ENCODE measurements around the gene ZNF385A.

ZNF385A gene

GRCh38 chr12:54374562-54375258 lies 9.8 kb downstream of the ZNF385A start:
- H3K36me3 Mint-ChIP-seq: peaks cover 5% of the 10 kb centered on the region
- H3K9me3 Mint-ChIP-seq: no peaks in the 10 kb centered on the region
- DNase-seq (ENCODE audit: low spot score in 2 of 2) (no peak), ATAC-seq (no peak)
- peaks cover 31% of the 10 kb centered on the region for H3K4me1 Mint-ChIP-seq
- H3K27ac Mint-ChIP-seq: peak overlapping the region; percentile 64
- H3K4me3 Mint-ChIP-seq: no peak overlapping the region

- Mint-ChIP-seq H3K4me3 (no peak overlapping the region), H3K4me1 (peaks cover 34% of the 10 kb centered on the region), H3K27ac (peak overlapping the region; percentile 82), H3K9me3 (no peaks in the 10 kb centered on the region), H3K36me3 (no peaks in the 10 kb centered on the region)
- ATAC-seq (peak; percentile 64), DNase-seq (ENCODE audit: low spot score in 2 of 2) (no peak)
These were observed 10.6 kb downstream of the ZNF385A start for GRCh38 chr12:54373649-54374561.

DNA sequence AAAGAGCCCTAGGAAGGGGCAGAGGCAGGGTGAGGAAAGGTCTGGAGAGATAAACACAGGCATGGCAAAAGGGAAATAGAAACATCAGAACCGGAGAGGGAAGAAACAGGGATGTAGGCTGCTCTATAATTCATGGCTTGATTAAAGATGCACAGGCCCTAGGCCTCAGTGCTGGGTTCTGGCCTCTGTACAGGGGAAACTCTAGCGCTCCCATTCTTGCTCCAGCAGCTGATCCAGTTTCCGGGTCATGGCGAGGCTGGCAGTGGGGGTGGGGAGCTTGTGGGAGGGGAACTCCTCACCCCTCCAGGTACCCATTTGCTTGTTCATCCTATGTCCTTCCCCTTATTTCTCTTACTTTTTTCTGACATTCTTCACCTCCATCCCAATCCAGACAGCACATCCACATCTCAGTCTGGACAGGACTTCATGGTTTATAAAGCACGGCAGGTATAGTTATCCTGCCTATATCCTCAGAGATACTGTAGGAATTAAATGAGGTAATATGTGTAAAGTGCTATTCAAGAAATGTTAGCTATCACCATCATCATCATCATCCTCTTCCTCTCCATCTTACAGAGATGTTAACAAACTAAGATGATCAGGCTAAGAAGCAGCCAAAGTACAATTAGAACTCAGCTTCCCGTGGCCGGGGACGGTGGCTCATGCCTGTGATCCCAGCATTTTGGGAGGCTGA lies 12.3 kb downstream of the ZNF385A start:
- DNase-seq (ENCODE audit: low spot score in 2 of 2) (no peak), ATAC-seq (no peak)
- Mint-ChIP-seq H3K4me3 (no peak overlapping the region), H3K36me3 (no peaks in the 10 kb centered on the region), H3K9me3 (no peaks in the 10 kb centered on the region), H3K27ac (peak overlapping the region; percentile 43), H3K4me1 (peaks cover 39% of the 10 kb centered on the region)

GRCh38 chr12:54371328-54372112 lies 13.0 kb downstream of the ZNF385A start:
- Mint-ChIP-seq H3K4me1 (peaks cover 39% of the 10 kb centered on the region), H3K4me3 (no peak overlapping the region), H3K9me3 (no peaks in the 10 kb centered on the region), H3K36me3 (no peaks in the 10 kb centered on the region), H3K27ac (peak overlapping the region; percentile 74)
- DNase-seq (ENCODE audit: low spot score in 2 of 2) (no peak), ATAC-seq (no peak)

- Mint-ChIP-seq H3K36me3 (no peaks in the 10 kb centered on the region), H3K27ac (no peak overlapping the region), H3K4me3 (peak overlapping the region; percentile 56), H3K9me3 (no peaks in the 10 kb centered on the region), H3K4me1 (peaks cover 39% of the 10 kb centered on the region)
- DNase-seq (ENCODE audit: low spot score in 2 of 2) (no peak), ATAC-seq (no peak)
These were observed 14.3 kb downstream of the ZNF385A start for GRCh38 chr12:54370171-54370730.

GRCh38 chr12:54369597-54370131 lies 14.9 kb downstream of the ZNF385A start:
- no peaks in the 10 kb centered on the region for H3K9me3 Mint-ChIP-seq
- H3K27ac Mint-ChIP-seq: no peak overlapping the region
- no peaks in the 10 kb centered on the region for H3K36me3 Mint-ChIP-seq
- ATAC-seq: no peak
- H3K4me1 Mint-ChIP-seq: peaks cover 44% of the 10 kb centered on the region
- no peak for DNase-seq (ENCODE audit: low spot score in 2 of 2)
- peak overlapping the region; percentile 56 for H3K4me3 Mint-ChIP-seq

DNA sequence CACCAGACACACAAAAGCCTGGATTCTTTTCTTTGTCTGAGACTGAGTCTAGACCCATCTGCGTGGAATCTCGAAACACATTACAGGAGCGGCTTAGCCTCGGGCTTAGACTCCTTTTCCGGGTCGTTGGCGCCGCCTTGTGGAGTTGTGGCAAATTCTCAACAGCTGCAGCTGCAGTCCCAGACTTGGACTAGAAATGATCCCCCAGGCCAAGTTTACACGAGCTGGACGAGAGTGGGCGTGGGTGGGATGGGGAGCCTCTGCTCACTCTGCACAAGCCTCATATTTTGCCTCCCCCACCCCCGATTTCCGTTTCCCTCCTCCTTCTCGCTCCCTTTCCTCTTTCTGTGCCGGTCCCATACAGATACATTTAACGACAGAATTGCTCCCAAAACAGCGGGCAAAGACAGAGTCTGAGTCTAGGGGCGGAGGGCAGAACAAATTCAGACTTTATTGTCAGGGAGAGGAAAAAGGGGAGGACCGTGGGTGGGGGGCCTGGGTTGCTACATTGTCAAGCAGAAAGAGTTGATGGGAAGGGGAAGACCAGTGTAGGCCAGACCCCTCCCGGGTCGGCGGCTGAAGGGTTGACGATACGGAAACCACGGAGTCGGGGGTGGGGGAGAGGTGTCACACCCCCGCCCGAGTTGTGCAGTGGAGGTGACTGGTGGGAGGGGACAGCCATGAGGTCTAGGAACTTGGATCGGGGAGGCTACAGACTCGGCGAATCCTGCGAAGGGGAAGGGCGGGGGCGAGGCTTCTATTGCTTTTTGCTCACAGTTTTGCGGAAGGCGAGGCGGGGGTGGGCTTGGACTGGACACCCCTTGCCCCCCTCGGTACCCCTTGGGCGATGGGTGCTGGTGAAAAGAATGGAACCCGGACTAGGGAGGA lies 15.6 kb downstream of the ZNF385A start:
- H3K4me3 Mint-ChIP-seq: peak overlapping the region; percentile 56
- peak; percentile 83 for ATAC-seq
- DNase-seq (ENCODE audit: low spot score in 2 of 2): peak; percentile 82 to 92
- peaks cover 51% of the 10 kb centered on the region for H3K4me1 Mint-ChIP-seq
- H3K36me3 Mint-ChIP-seq: no peaks in the 10 kb centered on the region
- no peak overlapping the region for H3K27ac Mint-ChIP-seq
- no peaks in the 10 kb centered on the region for H3K9me3 Mint-ChIP-seq

- ATAC-seq (peak; percentile 5), DNase-seq (ENCODE audit: low spot score in 2 of 2) (no peak)
- Mint-ChIP-seq H3K36me3 (no peaks in the 10 kb centered on the region), H3K4me1 (peaks cover 51% of the 10 kb centered on the region), H3K27ac (no peak overlapping the region), H3K9me3 (no peaks in the 10 kb centered on the region), H3K4me3 (peak overlapping the region; percentile 56)
These were observed 16.4 kb downstream of the ZNF385A start for GRCh38 chr12:54368025-54368708.

DNA sequence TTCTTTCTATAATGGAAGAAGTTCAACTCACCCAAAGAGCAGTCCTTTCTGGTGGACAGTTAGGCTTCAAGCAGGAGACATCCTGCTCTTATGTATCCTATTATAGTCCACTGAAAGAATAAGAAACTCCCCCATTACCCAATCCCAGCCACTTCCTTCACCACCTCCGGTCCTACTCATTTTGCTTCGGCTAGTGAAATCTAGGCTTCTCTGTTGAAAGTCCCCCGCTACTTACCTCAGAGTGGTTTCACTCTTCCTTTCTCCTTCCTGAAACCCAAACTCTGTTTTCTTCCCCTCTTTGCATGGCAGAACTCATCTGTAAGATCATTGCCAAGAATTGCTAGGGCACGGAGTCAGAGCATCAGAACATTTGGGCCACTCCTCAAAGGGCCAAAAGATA lies 20.1 kb downstream of the ZNF385A start, which contains the start of gene GPR84:
Gene GPR84, minus strand, starts transcription at position 74 of the 400 bp plus-strand sequence. CDS start 635 bp downstream, outside the sequence.
- peak in 1 of 2 donors; percentile 61 for DNase-seq (ENCODE audit: low spot score in 2 of 2)
- peak within 1 kb of the TSS; percentile 46 for H3K27ac Mint-ChIP-seq

DNA sequence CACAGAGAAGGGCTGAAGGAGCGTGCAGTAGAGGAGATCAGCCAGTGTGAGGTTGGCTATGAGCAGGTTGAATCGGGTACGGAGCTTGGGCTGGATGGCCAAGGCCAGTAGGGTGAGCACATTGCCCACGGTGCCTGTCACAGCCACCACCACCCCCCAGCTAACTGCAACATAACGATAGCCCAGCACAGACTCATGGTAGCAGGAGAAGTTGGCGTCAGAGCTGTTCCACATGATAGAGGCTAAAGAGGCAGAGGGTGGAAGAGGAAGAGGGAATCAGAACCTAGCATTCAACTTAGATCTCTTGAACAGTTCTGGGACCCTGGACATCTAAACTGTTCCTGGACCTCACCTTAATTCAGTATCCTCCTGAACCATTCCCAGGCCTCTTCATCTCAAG lies 20.9 kb downstream of the ZNF385A start:
- Mint-ChIP-seq H3K9me3 (no peaks in the 10 kb centered on the region), H3K27ac (peak overlapping the region; percentile 46), H3K36me3 (no peaks in the 10 kb centered on the region), H3K4me1 (peaks cover 37% of the 10 kb centered on the region), H3K4me3 (peak overlapping the region; percentile 40)
- ATAC-seq (no peak), DNase-seq (ENCODE audit: low spot score in 2 of 2) (no peak)

More for the DNA sequence above, 20.1 kb downstream of the ZNF385A start, which contains the start of gene GPR84:
- Mint-ChIP-seq H3K36me3 (no peaks in the 10 kb centered on the region), H3K4me1 (peaks cover 44% of the 10 kb centered on the region), H3K9me3 (no peaks in the 10 kb centered on the region), H3K4me3 (peak within 1 kb of the TSS; percentile 40)
- peak; percentile 69 for ATAC-seq

- DNase-seq (ENCODE audit: low spot score in 2 of 2) (no peak), ATAC-seq (no peak)
- Mint-ChIP-seq H3K4me1 (peaks cover 31% of the 10 kb centered on the region), H3K9me3 (no peaks in the 10 kb centered on the region), H3K36me3 (no peaks in the 10 kb centered on the region), H3K4me3 (peak overlapping the region; percentile 40), H3K27ac (no peak overlapping the region)
These were observed 21.5 kb downstream of the ZNF385A start for GRCh38 chr12:54363047-54363446.

GRCh38 chr12:54360717-54361456 lies 23.6 kb downstream of the ZNF385A start:
- peak overlapping the region; percentile 60 for H3K27ac Mint-ChIP-seq
- no peaks in the 10 kb centered on the region for H3K9me3 Mint-ChIP-seq
- DNase-seq (ENCODE audit: low spot score in 2 of 2) (peak in 1 of 2 donors; percentile 63), ATAC-seq (no peak)
- H3K4me1 Mint-ChIP-seq: peaks cover 36% of the 10 kb centered on the region
- H3K36me3 Mint-ChIP-seq: no peaks in the 10 kb centered on the region
- peak overlapping the region; percentile 32 for H3K4me3 Mint-ChIP-seq
